LNCAP (cell line): ENCODE measurements around the gene RTTN.

Experiments used
- CTCF ChIP-seq: fragments of 450-650 bp; IDR thresholded peaks from 2 replicates; pipeline ENCODE4 v1.5.1; 2017; ENCODE audit warnings: mild to moderate bottlenecking

RTTN gene

GRCh38 chr18:70195852-70196434 lies 9.5 kb downstream of the RTTN start:
- TF ChIP-seq CTCF, result peak; percentile 87

- no peak for TF ChIP-seq CTCF
These were observed 10.4 kb downstream of the RTTN start for GRCh38 chr18:70195014-70195614.

GRCh38 chr18:70194227-70194890 lies 11.1 kb downstream of the RTTN start:
- no peak for TF ChIP-seq CTCF

- no peak for TF ChIP-seq CTCF
These were observed 15.0 kb downstream of the RTTN start for GRCh38 chr18:70190529-70190928.

- TF ChIP-seq CTCF, result no peak
These were observed 17.4 kb downstream of the RTTN start for GRCh38 chr18:70188113-70188512.

GRCh38 chr18:70183441-70183840 lies 22.0 kb downstream of the RTTN start:
- no peak for TF ChIP-seq CTCF

GRCh38 chr18:70182548-70182947 lies 22.9 kb downstream of the RTTN start:
- TF ChIP-seq CTCF, result no peak
